Measurements from ENCODE around the gene TEC. TPM values are rescaled to one million over a fixed set of nuclear protein-coding genes. Genes with fewer than 3 reads are reported as not detected.

Gene TEC
- total RNA-seq, 2 donors from 2014 or later, result 2.1 to 3.3 TPM

DNA sequence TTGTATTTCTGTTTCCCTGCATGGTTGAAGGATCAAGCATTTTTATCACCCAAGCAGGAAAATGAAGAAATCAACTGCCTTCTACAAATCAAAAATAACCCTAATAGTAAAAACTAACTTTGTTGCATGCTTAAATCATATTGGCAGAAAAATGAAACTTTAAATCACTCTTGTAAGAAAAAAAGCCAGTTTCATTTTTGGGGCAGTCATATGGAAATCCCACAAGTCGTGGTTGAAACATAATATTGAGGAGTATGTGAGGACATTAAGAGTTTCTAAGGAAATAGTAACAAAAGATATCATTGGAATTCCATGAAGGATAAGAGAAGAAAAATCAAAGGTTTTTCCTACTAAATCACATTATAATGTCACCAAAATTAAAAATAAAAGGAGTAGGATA lies 8.4 kb downstream of the TEC start:
- intact Hi-C loops (cut with DNase I), result no loop called here
- no peaks in the 10 kb centered on the region for H3K27me3 ChIP-seq
- H3K9me3 ChIP-seq, result no peaks in the 10 kb centered on the region
- H3K36me3 ChIP-seq (replicated peaks in 1 of 2; ENCODE audit: insufficient read depth in 1 of 2, low read depth in 2 of 2), result no peaks in the 10 kb centered on the region
- H3K27ac ChIP-seq, result no peak overlapping the region
- no peak for DNase-seq
- no peak for ATAC-seq
- no peaks in the 10 kb centered on the region for H3K4me1 ChIP-seq
- no peak for TF ChIP-seq POLR2A (IDR thresholded peaks at IDR 0.05)
- no peak for TF ChIP-seq CTCF (IDR thresholded peaks at IDR 0.05)
- WGBS, 2 donors, result 43 to 80% methylated on average over 1 of the region's 1 CpG
- H3K4me3 ChIP-seq, result no peak overlapping the region

DNA sequence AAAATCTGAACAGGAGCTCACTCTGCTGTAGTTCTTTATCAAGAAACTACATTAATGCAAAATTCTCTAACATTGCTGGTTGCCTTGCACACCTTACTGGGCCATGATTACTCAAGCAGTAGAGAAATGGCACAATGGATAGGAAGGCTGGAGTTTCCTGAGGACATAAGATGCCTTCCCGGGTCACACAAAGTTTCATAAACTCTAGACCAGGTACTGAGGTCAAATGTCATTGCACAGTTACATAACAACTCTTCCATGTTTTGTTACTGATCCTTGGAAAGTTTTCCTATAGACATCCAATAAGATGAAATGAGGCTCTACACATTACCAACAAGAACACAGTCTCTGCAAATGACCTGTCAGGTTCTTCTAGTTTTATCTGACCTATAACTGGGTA lies 9.9 kb downstream of the TEC start:
- 75 to 83% methylated on average over 1 of the region's 1 CpG for WGBS, 2 donors
- H3K36me3 ChIP-seq (replicated peaks in 1 of 2; ENCODE audit: insufficient read depth in 1 of 2, low read depth in 2 of 2), result no peaks in the 10 kb centered on the region
- H3K4me3 ChIP-seq, result no peak overlapping the region
- no peak for TF ChIP-seq POLR2A (IDR thresholded peaks at IDR 0.05)
- no peak for TF ChIP-seq CTCF (IDR thresholded peaks at IDR 0.05)
- no peak for ATAC-seq
- no peaks in the 10 kb centered on the region for H3K27me3 ChIP-seq
- no peak for DNase-seq
- peaks cover 2% of the 10 kb centered on the region for H3K4me1 ChIP-seq
- intact Hi-C loops (cut with DNase I), result no loop called here
- no peaks in the 10 kb centered on the region for H3K9me3 ChIP-seq
- no peak overlapping the region for H3K27ac ChIP-seq

DNA sequence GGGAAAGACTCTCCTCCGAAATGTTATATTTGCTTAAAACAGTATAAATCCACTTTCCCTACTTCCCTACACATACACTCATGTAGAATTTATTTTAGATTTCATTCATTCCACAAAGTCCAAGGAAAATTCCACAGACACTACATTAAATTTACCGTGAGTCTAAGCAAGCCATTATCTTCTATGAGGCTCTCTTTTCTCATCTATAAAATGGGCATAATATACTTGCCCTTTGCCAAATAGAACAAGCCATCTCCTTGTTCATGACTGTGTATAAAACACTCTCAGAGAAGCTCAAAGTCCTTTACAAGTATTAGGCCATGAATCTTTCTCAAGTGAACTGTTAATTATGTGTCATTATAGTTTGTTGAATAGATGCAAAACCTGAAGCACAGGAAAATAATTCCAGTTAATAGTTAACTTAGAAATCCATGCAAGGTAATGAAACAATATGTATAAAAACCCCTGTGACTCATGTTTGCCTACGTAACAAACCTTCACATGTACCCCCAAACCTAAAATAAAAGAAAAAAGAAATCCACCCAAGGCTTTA lies 10.7 kb downstream of the TEC start:
- H3K9me3 ChIP-seq, result no peaks in the 10 kb centered on the region
- H3K27ac ChIP-seq, result no peak overlapping the region
- no peak for TF ChIP-seq POLR2A (IDR thresholded peaks at IDR 0.05)
- no peak for TF ChIP-seq CTCF (IDR thresholded peaks at IDR 0.05)
- no peaks in the 10 kb centered on the region for H3K27me3 ChIP-seq
- H3K4me1 ChIP-seq, result peaks cover 10% of the 10 kb centered on the region
- ATAC-seq (no peak), DNase-seq (no peak)
- no peak overlapping the region for H3K4me3 ChIP-seq
- WGBS, 2 donors, result 79 to 82% methylated on average over 3 of the region's 3 CpGs
- intact Hi-C loops (cut with DNase I), result no loop called here
- H3K36me3 ChIP-seq (replicated peaks in 1 of 2; ENCODE audit: insufficient read depth in 1 of 2, low read depth in 2 of 2), result no peaks in the 10 kb centered on the region

DNA sequence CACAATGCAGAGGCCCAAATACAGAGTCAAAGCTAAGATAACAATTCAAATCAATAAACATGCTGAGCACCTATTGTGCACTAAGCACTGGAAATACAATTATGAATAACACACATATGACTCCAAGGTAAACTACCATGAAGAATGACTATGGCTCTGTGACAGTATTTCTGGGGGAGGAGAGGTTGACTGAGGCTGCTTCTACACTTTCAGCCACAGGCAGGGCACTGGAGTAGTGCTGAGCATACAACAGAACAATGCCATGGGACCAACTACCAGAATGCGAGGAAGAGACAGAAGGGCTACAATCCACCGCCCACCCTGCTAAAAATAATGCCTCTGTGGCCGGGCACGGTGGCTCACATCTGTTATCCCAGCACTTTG lies 13.7 kb downstream of the TEC start:
- Histone ChIP-seq H3K4me3 (no peak overlapping the region), H3K27ac (no peak overlapping the region), H3K27me3 (no peaks in the 10 kb centered on the region), H3K4me1 (peaks cover 10% of the 10 kb centered on the region), H3K36me3 (replicated peaks in 1 of 2; ENCODE audit: insufficient read depth in 1 of 2, low read depth in 2 of 2) (no peaks in the 10 kb centered on the region), H3K9me3 (no peaks in the 10 kb centered on the region)
- WGBS, 2 donors, result 92 to 95% methylated on average over 4 of the region's 4 CpGs
- TF ChIP-seq POLR2A (IDR thresholded peaks at IDR 0.05) (no peak), CTCF (IDR thresholded peaks at IDR 0.05) (no peak)
- intact Hi-C loops (cut with DNase I), result no loop called here
- ATAC-seq (no peak), DNase-seq (no peak)
